Stimulated activated CD8-positive, alpha-beta memory T cell treated with anti-CD3 and anti-CD28 coated beads, Interleukin-7, amount 100 ng/mL, for 48 hours (primary cell): ENCODE data around the gene CNTN4.

ENCODE experiments used
- DNase-seq, 2 donors: peaks; one replicate each; pipeline ENCODE4 v3.0.0-alpha.2; 2020; ENCODE audit warnings: low read depth in 1 of 2; ENCODE audit errors: extremely low read depth in 1 of 2

Gene CNTN4

DNA sequence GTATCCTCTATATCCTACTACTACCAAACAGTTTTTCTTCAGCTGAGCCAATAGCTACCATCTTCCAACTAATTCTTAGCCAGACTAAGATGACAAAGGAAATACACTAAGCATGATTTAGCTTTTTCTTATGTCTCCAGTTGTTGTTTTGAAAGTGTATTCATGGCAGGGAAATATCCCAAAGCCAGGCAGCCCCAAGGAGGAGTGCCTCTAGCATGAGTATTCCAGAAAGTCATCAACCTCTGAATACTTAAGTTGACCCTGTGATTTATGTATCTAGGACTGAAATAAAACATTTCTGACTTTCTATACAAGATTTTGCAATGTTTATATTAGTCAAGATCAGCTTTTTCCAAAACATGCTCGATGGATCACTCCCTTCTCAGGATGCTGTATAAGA, 562.4 kb downstream of the CNTN4 start:
- no peak for DNase-seq

DNA sequence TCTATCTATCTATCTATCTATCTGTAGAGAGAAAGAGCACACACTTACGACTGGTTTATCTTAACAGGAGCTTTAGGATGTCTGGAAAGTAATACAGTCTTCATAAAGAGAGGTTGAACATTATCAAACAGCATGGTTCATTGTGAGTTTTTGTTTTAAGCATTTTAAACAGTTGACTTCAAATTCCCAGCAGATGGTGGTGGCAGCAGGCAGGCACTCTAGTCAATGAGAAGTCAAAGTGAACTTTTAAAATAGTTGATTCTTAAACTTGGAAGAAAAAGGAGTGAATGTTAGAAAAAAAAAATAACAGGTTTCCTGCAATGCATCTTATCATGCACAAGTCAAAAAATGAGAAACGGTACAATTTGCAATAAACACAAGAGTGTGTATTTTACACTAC, 578.8 kb downstream of the CNTN4 start:
- DNase-seq, result no peak

DNA sequence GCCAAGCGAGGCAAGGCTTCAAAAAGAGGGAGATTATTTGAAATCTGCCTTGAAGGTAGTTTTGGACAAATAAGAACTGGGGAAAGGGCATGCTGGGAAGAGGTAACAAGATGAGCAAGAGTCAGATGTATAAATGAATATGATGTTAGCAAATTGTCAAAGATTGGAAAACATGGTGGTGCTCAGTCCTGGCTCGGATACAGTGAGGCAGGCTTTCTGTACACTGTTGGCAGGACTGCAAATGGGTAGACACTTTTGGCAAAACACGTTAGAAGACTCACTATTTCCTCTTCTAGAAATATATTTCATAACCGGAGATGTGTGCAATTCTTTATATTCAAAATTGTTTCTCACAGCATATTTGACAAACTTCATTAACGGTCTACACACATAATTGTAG, 581.6 kb downstream of the CNTN4 start:
- no peak for DNase-seq

DNA sequence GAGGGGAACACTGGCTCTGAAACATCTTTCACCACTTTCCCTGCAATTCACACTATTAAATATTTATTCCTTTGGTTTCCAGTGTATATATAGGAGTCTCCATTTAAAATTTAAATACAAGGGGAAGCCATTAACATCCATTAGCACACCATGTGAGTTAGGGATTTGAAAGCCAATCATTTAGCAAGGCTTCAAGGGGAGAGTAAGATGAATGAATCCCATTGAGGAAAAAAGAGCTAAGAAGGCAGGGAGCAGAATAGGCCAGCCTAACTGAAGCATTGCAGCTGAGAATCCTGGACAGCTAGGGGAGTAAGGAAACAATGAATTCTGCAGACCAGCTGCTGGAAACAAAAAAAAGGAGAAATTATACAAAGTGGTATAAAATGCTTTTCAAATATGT, 585.4 kb downstream of the CNTN4 start:
- DNase-seq, result no peak

DNA sequence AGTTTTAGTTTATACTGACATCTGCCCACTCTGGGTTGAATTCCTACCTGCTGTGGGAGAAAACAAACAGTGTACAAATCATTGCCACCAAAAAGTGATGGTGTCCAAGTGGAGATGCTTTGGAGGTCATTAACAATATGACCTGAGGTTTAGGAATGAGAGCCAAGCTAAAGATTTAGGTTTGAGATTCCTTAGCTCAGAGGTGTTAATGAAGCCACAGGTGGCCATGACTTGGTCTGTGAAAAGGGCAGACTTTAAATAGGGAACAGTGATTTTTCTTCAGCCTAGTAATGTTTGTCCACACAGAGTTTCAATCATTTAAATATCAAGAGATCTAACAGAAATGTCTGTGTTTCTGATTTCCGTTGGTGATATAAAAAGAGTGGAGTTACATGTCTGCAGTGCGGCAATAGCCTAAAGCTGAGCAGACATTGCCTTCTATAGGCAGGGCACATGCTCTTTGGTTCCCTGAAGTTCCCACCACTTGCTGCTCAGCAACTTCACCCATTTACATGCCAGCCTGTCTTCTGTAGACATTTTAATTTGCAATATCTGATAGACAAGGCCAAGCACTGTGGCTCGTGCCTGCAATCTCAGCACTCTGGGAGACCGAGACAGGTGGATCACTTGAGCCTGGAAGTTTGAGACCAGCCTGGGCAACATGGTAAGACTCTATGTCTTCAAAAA, 588.3 kb downstream of the CNTN4 start:
- no peak for DNase-seq

DNA sequence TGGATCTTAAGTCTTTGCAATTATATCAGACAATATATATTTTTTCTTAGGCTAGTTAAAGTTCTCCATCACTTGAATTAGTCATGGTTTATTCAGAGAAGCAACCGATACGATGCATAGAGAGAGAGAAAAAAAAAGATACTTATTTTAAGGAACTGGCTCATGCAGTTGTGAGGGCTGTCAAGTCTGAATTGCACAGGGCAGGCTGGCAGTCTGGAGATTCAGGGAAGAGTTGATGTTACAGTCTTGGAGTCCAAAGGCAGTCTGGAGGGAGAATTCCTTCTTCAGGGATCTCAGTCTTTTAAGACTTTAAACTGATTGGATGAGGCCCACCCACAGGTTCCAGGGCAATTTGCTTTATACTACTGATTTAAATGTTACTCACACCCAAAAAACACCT, 598.9 kb downstream of the CNTN4 start:
- DNase-seq, result no peak

DNA sequence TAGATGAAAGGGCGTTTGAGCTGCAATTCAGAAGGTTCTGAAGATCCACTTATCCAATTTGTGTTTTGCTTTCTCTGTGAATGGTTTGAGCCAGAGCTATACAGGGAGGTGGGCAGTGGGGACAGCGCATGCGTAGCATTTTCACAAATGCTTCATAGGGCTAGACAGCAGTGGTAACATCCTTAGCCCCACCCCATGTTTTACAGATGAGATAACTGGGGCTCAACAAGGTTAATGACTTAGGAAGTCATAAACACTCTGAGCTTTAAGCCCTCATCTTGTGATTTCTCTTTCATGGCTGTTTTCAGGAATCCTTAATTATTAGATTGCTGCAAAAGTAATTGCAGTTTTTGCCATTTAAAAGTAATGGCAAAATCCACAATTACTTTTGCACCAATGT, 602.8 kb downstream of the CNTN4 start:
- DNase-seq, result no peak

DNA sequence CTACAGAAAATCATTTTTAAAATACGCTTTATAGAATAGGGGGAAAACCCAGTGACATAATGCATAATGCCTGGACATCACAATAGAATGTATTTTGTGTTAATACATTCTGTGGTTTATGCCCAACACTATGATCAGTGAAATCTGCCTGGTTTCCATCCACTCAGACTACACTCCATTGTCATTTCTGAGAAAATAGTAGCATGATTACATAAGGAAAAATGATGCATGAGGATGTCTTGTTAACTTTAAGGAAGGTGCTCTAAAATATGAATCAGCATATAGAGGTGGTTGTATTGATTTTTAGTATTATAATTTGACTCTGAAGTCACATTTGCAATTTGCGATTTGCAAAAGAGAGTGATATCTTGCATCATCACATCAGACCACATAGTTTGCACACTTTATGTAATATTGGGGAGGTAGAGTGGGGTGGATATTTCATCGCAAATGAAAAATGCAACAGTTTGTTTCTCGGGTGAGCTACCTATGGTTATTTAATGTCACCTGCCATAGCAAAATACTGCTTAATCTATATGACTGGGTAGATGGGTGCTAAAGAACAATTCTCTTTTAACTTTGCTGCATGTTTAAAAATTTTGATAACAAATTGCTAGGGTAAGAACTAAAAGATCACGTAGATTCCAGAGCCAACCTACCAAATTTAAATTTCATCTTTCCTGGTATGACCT, 607.6 kb downstream of the CNTN4 start:
- DNase-seq, result no peak

DNA sequence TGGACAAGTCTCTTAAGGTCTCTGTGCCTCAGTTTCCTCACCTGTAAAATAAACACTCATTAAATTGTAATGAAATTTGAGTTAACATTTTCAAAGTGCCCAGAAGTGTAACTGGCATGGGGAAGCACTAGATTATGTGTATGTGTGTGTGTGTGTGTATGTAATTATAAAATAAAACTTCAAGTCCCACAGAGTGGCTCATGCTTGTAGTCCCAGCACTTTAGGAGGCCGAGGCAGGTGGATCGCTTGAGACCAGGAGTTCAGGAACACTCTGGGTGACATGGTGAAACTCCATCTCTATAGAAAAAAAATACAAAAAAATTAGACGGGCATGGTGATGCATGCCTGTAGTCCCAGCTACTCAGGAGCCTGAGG, 608.2 kb downstream of the CNTN4 start:
- no peak for DNase-seq

DNA sequence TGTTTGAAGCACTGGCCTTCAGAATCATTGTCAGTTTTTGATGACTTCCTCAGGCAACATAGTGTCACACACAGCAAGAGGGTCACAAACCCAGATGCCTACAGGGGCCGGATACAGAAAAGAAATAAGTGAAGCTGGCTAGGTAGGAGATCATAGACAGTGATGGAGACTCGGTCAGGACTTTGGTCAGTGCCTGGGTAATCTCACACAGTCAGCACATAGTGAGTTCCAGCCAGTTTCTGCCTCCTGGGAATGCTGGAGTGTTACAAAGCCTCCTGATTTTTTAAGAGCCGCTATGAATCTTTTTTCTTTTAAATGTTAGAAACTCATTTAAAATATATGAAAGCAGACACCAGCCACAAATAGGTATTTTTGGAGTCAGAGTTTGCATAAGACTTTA, 612.4 kb downstream of the CNTN4 start:
- no peak for DNase-seq

DNA sequence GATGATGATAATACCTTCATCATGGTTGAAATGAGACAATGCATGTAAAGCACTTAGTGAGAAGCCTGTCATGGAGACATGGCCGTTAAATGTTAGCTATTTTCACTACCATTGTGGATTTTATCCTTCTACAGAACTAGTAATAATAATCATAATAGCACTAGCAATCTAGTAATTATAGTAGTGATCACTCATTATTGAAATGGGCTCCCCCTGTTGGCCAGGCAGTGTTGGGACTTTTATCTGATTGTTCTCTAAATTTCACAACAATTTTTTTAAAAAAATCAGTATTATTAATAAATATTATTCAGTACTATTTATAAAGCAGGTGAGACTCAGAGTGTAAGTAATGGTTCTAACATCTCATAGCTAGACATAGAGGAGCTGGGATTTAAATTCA, 615.3 kb downstream of the CNTN4 start:
- DNase-seq, result no peak

DNA sequence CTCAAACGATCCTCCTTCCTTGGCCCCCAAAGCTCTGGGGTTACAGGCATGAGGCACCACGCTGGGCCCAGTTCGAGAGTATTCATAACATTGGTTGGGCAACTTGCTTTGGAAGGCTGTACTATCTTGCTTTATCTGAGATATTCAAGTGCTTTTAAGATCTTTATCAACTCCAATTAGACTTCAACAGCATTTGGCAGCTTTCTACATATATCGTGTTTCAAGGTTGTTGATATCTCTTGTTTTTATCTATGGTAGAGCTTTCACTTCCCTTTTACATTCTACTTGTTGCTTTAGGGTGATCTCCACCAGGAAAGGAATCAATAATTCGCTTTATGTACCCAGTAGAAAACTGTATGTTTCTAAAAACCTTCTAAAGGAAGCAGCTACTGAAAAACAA, 616.2 kb downstream of the CNTN4 start:
- no peak for DNase-seq

DNA sequence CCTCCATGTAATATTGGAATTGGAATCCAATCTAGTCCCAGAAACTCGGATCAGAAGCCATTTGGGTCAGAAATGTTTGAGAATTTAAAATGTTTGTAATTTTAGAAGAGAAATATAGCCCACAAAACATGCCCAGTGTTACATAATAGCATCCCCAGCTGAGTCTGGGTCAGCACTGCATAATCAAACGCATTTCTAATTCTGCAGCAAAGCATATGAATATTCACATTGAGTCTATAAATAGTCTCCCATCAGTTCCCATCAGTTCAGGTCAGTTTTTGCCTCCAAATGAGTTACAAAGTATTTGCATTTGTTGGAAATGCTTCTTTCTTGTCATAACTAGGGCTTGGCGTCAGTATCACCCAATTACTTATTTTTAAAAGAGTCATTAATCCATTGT, 628.4 kb downstream of the CNTN4 start:
- DNase-seq, result no peak

DNA sequence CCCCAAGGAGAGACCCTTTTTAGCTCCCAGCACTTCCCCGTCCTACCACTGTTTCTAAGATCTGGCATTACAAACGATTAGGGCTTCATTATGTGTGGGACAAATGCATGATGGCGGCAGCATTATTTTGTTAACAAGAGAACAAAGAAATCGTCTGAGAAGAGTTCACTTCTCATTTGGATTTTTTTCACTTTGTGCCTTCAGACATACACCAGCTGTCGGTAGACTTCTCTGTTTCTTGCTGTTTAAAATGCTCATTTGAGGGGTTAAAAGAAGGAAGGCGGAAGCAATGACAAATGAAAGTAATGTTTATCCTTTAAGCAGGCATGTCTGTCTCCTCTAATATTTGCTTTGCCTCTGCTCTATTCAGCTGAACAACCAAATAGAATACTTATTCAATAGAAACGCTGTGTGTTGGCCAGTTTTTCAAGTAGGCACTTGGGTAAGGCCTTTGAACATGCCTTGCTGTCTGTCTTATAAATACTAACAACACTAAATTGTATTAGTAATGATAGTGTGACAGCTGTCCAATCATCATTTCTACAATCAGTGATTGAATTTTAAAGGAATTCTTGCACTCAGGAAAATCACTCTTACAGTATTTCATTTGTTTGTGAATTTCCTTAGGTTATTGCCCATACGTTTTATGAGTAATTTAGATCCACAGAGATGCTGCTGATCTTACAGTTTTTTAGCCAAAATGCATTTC, 629.1 kb downstream of the CNTN4 start:
- no peak for DNase-seq

DNA sequence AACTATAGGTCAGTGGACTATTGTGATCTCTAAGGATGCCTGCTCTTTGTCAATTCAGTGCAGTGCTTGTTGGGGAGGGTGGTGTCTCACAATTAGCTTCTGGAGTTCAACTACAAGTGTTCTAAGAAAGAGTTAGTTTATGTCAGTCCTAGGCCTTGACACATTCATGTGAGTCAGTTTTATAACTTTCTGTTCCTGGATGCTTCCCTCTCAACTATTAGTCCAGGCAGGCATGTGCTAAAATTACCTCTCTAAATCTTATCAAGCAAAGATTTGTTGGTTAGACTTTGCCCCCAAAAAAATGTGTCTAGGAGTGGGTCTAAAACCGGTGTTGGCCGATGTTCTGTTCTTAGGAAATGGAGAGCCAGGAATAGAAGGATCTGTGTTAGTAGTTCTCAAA, 633.2 kb downstream of the CNTN4 start:
- DNase-seq, result no peak

DNA sequence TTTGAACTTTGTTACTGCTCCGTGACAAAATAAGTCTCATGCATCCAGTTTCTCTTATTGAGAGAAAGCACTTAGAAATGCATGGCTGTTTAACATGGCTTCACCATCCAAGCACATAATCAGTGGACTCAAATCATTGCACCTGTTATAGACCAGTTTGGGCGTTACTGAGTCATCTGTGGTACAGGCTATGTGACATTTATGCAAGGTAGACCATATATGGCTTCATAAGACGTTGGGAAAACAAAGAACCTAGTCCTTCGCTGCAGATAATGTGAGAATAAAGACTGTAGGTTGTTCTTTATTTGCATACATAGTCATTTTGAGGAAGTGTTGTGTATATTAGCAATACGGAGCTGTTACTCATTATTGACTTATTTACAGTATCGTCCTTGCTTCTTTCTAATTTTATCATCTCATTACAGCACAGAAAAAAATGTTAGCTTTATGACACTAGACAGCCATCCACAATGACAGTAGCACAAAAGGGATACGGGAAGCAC, 636.8 kb downstream of the CNTN4 start:
- no peak for DNase-seq

DNA sequence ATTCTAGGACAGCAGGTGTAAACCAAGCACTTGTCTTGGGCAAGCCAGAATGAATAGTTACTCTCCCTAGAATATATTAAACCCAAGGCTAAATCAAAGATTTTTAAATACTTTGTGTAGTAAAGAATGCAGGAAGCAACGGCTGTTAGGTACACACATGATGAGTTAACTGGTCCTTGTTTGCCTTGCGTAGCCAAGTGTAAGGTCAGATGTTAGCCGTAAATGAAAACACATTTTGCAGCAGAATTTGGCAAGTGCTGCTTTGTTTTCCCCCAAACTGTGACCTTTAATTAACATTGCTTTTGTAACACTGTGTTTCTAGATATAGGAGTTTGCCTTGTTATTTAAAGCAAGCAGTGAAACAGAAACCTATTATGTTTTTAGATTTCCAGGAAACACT, 642.9 kb downstream of the CNTN4 start:
- no peak for DNase-seq

DNA sequence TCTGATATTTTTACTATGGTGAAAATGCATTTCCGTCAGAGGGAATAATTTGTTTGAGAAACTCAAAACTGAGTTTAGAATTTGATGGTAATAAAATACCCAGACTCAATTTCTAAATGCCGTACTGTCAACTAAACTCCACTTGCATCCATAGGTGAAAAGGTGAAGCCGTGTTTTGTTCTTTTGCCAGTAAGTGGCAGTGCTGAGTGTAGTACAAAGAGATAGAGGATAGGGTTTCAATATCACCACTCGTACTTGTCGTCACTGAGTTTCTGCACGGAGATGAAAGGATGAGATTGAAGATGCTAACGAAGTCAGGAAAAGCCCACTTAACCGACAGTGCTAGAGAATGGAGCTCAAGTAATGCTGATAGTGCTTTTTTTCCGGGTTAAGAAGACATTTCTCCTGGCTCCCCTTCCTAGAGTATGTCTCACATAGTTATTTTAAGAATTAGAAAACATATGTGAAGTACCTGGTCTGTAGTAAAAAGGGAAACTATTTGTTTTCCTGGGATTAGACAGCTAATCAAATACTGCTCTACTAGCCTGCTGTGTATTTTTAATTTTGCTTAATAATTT, 666.4 kb downstream of the CNTN4 start:
- DNase-seq, result no peak

DNA sequence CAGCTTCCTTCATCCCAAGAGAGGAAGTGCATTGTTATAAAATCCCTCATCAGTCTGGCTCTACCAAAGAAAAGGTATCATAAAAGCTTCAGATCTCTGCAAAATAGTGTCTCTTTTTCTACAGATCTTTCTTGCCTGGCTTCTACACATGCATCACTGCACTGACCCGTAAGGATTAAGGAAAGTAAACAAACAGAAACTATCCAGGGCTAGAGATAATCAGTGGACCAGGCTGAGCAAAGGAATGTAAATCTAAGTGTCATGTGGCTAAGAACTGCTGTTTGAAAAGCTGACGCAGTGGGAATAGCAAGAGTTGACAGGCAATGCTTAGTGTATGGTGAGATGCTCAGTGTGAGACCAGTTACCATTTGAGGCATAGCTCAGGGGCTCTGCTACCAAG, 671.8 kb downstream of the CNTN4 start:
- DNase-seq, result no peak

DNA sequence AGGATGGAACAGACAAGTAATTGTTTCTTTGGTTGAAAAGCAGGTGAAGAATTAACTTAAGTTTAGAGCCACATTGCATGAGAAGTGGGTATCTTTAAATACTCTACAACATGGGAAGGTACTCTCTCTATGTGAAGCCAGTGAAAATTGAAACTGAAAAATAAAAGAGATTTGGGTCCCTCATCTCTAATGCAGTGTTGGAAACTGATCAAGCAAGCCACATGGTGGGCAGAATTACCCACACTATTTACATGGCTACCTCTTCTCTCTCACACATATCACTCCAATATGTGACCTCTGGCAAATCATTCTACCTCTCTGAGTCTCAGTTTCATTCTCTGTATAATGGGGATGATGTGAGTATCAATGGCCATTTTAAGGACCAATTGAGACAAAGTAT, 672.5 kb downstream of the CNTN4 start:
- DNase-seq, result no peak

DNA sequence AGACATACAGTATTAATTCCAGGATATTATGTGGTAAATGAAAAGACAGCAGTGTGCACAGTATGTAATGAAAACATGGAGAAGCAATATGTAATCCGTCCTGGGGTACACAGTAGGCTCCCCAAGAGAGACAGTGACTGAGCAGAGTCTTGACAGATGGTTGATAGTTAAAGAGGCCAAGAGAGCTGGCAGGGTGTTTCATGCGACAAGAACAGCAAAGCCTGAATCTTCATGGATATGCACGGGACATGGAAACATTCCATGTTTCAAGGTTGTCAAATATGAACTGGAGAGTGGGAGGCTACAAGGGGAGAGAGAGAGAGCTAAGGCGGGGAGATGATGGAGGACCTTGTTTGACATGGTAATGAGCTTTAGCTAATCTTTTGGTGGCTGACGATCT, 673.1 kb downstream of the CNTN4 start:
- no peak for DNase-seq

DNA sequence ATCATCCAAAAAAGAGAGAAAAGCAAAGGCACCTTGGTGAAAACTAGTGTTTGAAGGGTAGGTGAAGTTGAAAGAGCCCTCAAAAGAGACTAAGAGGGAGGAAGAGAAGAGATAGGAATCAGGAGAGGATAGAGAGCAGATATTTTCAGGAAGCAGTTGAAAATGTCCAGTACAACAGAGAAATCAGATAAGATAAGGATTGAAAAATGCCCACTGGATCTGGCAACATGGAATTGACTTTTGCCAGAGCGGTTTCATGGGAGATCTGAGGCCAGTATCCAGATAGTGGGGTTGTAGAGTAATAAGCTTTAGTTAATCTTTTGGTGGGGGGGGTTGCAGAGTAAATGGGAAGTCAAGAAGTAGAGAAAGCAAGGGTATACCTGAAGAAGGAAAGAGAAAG, 674.1 kb downstream of the CNTN4 start:
- no peak for DNase-seq
